ENCODE data around the gene MYOZ2.

GRCh38 chr4:119128148-119128547 is 7.5 kb upstream of the MYOZ2 start:
- TF ChIP-seq CTCF (conservative IDR thresholded peaks at IDR 0.05) (no peak), ZFX (IDR thresholded peaks at IDR 0.05) (no peak)
